Liver (tissue), 3 donors: ENCODE data around the gene SUGCT.

ENCODE experiments used
- CTCF ChIP-seq: fragments of 150-350 bp; IDR thresholded peaks from 2 replicates; pipeline ENCODE4 v1.5.1; 2017; ENCODE audit warnings: improper control_type of control experiment, low read depth, low read length; ENCODE audit not compliant: missing input control
- EGR1 ChIP-seq, 2 donors: IDR thresholded peaks; 2 replicates each; pipeline ENCODE4 v1.6.1; 2016 to 2018; ENCODE audit warnings: antibody characterized with exemption in 2 of 2, low read depth in 2 of 2
- FOXA1 ChIP-seq: IDR thresholded peaks from 2 replicates; pipeline ENCODE4 v1.6.1; 2016; ENCODE audit warnings: antibody characterized with exemption
- GABPA ChIP-seq, 2 donors: IDR thresholded peaks in 1 of 2; conservative IDR thresholded peaks in 1 of 2; 2 replicates each; pipeline ENCODE4 v1.6.1; 2016; ENCODE audit warnings: antibody characterized with exemption in 2 of 2, mild to moderate bottlenecking in 1 of 2, moderate library complexity in 1 of 2
- HNF4G ChIP-seq: IDR thresholded peaks from 2 replicates; pipeline ENCODE4 v1.6.1; 2016; ENCODE audit warnings: antibody characterized with exemption
- JUND ChIP-seq, 2 donors: IDR thresholded peaks; 2 replicates each; pipeline ENCODE4 v1.6.1; 2016; ENCODE audit warnings: antibody characterized with exemption in 2 of 2
- MAX ChIP-seq: IDR thresholded peaks from 2 replicates; pipeline ENCODE4 v1.6.1; 2016; ENCODE audit warnings: antibody characterized with exemption
- RAD21 ChIP-seq, 2 donors: IDR thresholded peaks; 2 replicates each; pipeline ENCODE4 v1.6.1; 2016; ENCODE audit warnings: antibody characterized with exemption in 2 of 2, mild to moderate bottlenecking in 2 of 2
- REST ChIP-seq: IDR thresholded peaks from 2 replicates; pipeline ENCODE4 v1.6.1; 2016; ENCODE audit warnings: antibody characterized with exemption, mild to moderate bottlenecking
- RXRA ChIP-seq, 2 donors: IDR thresholded peaks; 2 replicates each; pipeline ENCODE4 v1.6.1; 2017 to 2018; ENCODE audit warnings: antibody characterized with exemption in 2 of 2, mild to moderate bottlenecking in 1 of 2
- SP1 ChIP-seq: IDR thresholded peaks from 2 replicates; pipeline ENCODE4 v1.6.1; 2018; ENCODE audit warnings: antibody characterized with exemption, mild to moderate bottlenecking
- TAF1 ChIP-seq: conservative IDR thresholded peaks from 2 replicates; pipeline ENCODE4 v1.6.1; 2016; ENCODE audit warnings: antibody characterized with exemption, mild to moderate bottlenecking
- YY1 ChIP-seq: IDR thresholded peaks from 2 replicates; pipeline ENCODE4 v1.6.1; 2016; ENCODE audit warnings: antibody characterized with exemption, mild to moderate bottlenecking
- ZBTB33 ChIP-seq: IDR thresholded peaks from 2 replicates; pipeline ENCODE4 v1.6.1; 2016; ENCODE audit warnings: antibody characterized with exemption
- donor health status: healthy.
- donor health status: healthy.

DNA sequence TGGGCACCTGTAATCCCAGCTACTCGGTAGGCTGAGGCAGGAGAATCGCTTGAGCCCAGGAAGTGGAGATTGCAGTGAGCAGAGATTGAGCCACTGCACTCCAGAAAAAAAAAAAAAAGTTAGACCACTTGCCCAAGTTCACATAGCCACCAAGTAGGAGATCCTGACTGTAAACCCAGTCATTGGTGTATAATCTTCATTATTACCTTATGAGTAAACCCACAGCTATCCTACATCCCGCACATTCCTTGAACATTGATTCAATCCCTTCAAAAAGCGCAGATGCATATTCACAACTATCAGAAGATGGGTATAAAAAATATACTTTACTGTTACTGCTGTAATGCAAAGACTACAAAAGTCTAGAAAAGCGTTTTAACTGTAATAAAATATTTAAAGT lies 512.9 kb downstream of the SUGCT start:
- TF ChIP-seq ZBTB33 (no peak), CTCF (no peak), TAF1 (no peak), REST (no peak), JUND (IDR thresholded peaks at IDR 0.05) (no peak), EGR1 (IDR thresholded peaks at IDR 0.05; ENCODE audit: low read depth in 2 of 2) (no peak), FOXA1 (no peak), HNF4G (no peak), YY1 (no peak), RAD21 (IDR thresholded peaks at IDR 0.05) (no peak), MAX (no peak), RXRA (IDR thresholded peaks at IDR 0.05) (no peak), GABPA (IDR thresholded peaks at IDR 0.05 in 1 of 2, conservative IDR thresholded peaks at IDR 0.05 in 1 of 2) (no peak), SP1 (no peak)
